Measurements from ENCODE around the gene ACP7. TPM values are rescaled to one million over a fixed set of nuclear protein-coding genes. Genes with fewer than 3 reads are reported as not detected.
"Not testable (repeated sequence)": the region's sequence is repeated elsewhere in the genome, so short reads cannot be mapped to it uniquely, and the experiment has no call there.

Gene ACP7
- polyA plus RNA-seq, 4 donors: 0.27 to 0.65 (median 0.50) TPM

GRCh38 chr19:39130337-39131254, 46.4 kb downstream of the ACP7 start:
- DNase-seq (ENCODE audit: low read depth in 4 of 4, low spot score in 3 of 4): no peak

DNA sequence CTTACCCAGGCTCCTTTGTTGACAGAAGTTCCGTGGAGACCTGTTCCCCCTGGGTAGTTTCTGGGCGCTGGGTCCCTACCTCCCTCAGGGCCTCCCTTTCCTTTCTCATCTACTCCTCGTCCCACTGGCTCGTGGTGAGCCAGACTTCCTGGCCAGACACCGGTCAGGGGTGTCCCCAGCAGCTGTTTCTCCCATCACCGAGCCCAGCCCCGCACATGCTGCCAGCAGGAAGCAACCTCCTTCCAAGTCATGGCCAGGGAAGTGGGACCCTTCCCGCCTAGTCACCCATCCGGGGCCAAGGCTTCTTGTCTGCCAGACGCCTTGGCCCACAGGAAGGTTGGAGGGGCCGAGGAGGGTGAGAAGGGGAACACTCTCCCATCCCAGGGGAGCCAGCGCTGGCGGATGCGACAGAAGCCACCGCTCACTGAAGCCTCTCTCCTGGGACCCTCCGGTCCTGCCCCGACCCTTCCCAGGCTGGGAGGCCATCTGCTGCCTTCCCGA, 47.1 kb downstream of the ACP7 start:
- no peak for DNase-seq (ENCODE audit: low read depth in 4 of 4, low spot score in 3 of 4)

GRCh38 chr19:39132344-39132969, 48.3 kb downstream of the ACP7 start:
- DNase-seq (ENCODE audit: low read depth in 4 of 4, low spot score in 3 of 4): no peak

GRCh38 chr19:39133431-39134270, 49.5 kb downstream of the ACP7 start:
- no peak for DNase-seq (ENCODE audit: low read depth in 4 of 4, low spot score in 3 of 4)

GRCh38 chr19:39135701-39136100, 51.5 kb downstream of the ACP7 start:
- no peak for DNase-seq (ENCODE audit: low read depth in 4 of 4, low spot score in 3 of 4)

GRCh38 chr19:39136225-39136940, 52.2 kb downstream of the ACP7 start:
- DNase-seq (ENCODE audit: low read depth in 4 of 4, low spot score in 3 of 4): no peak

GRCh38 chr19:39137131-39137530, 53.0 kb downstream of the ACP7 start:
- DNase-seq (ENCODE audit: low read depth in 4 of 4, low spot score in 3 of 4): no peak

GRCh38 chr19:39138221-39139211, 54.3 kb downstream of the ACP7 start:
- no peak for DNase-seq (ENCODE audit: low read depth in 4 of 4, low spot score in 3 of 4)

GRCh38 chr19:39139305-39139874, 55.2 kb downstream of the ACP7 start:
- no peak for DNase-seq (ENCODE audit: low read depth in 4 of 4, low spot score in 3 of 4)

GRCh38 chr19:39139971-39140453, 55.8 kb downstream of the ACP7 start:
- no peak for DNase-seq (ENCODE audit: low read depth in 4 of 4, low spot score in 3 of 4)

GRCh38 chr19:39140594-39140993, 56.4 kb downstream of the ACP7 start:
- DNase-seq (ENCODE audit: low read depth in 4 of 4, low spot score in 3 of 4): no peak

GRCh38 chr19:39141929-39142328, 57.8 kb downstream of the ACP7 start:
- no peak for DNase-seq (ENCODE audit: low read depth in 4 of 4, low spot score in 3 of 4)

- DNase-seq (ENCODE audit: low read depth in 4 of 4, low spot score in 3 of 4): no peak
These were observed 58.5 kb downstream of the ACP7 start for GRCh38 chr19:39142630-39143029.

DNA sequence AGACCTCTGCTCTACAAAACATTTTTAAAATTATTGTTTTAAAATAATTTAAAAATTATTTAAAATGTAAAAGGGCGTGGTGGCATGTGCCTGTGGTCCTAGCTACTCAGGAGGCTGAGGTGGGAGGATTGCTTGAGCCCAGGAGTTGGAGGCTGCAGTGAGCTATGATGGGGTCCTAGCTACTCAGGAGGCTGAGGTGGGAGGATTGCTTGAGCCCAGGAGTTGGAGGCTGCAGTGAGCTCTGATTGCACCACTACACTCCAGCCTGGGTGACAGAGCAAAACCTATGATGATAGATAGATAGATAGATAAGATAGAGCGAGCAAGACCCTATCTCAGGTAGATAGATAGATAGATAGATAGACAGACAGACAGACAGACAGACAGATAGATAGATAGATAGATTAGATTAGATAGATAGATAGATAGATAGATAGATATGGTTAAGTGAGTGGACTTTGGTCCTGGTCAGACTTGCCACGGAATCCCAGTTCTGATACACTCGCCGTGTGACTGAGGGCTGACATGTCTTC, 59.7 kb downstream of the ACP7 start:
- not testable (repeated sequence) for DNase-seq (ENCODE audit: low read depth in 4 of 4, low spot score in 3 of 4)

GRCh38 chr19:39144290-39145071, 60.3 kb downstream of the ACP7 start:
- no peak for DNase-seq (ENCODE audit: low read depth in 4 of 4, low spot score in 3 of 4)

- no peak for DNase-seq (ENCODE audit: low read depth in 4 of 4, low spot score in 3 of 4)
These were observed 61.2 kb downstream of the ACP7 start for GRCh38 chr19:39145180-39145953.

- no peak for DNase-seq (ENCODE audit: low read depth in 4 of 4, low spot score in 3 of 4)
These were observed 61.9 kb downstream of the ACP7 start for GRCh38 chr19:39146091-39146490.
